ENCODE results near the gene EPB41L1.

EPB41L1 gene

GRCh38 chr20:36159833-36160232 lies 5.3 kb downstream of the EPB41L1 start:
- DNase-seq = no peak
- no peak for TF ChIP-seq CTCF (IDR thresholded peaks at IDR 0.05)
- Histone ChIP-seq H3K9me3 (no peaks in the 10 kb centered on the region), H3K4me1 (peaks cover 0 to 23% (median 18%) of the 10 kb centered on the region in 4 donors), H3K27ac (no peak overlapping the region), H3K36me3 (peaks cover 0 to 3% (median 0%) of the 10 kb centered on the region in 3 donors), H3K27me3 (no peaks in the 10 kb centered on the region), H3K4me3 (no peak overlapping the region)
- intact Hi-C loops (cut with DNase I; ENCODE audit: low total_unique reads) = no loop called here

- TF ChIP-seq CTCF (IDR thresholded peaks at IDR 0.05) = no peak
- Histone ChIP-seq H3K36me3 (peaks cover 0 to 3% (median 0%) of the 10 kb centered on the region in 3 donors), H3K9me3 (no peaks in the 10 kb centered on the region), H3K4me1 (no peaks in the 10 kb centered on the region), H3K27ac (no peak overlapping the region), H3K4me3 (no peak overlapping the region), H3K27me3 (no peaks in the 10 kb centered on the region)
- no peak for DNase-seq
- intact Hi-C loops (cut with DNase I; ENCODE audit: low total_unique reads) = no loop called here
Measured at GRCh38 chr20:36162272-36162966, 7.9 kb downstream of the EPB41L1 start.

- H3K27ac ChIP-seq = no peak overlapping the region
- intact Hi-C loops (cut with DNase I; ENCODE audit: low total_unique reads) = no loop called here
- no peaks in the 10 kb centered on the region for H3K27me3 ChIP-seq
- H3K4me3 ChIP-seq = no peak overlapping the region
- no peaks in the 10 kb centered on the region for H3K9me3 ChIP-seq
- H3K4me1 ChIP-seq = peaks cover 0 to 3% (median 0%) of the 10 kb centered on the region in 4 donors
- peaks cover 0 to 7% (median 0%) of the 10 kb centered on the region in 3 donors for H3K36me3 ChIP-seq
- DNase-seq = no peak
- no peak for TF ChIP-seq CTCF (IDR thresholded peaks at IDR 0.05)
Measured at GRCh38 chr20:36167902-36168503, 13.5 kb downstream of the EPB41L1 start.

- Histone ChIP-seq H3K9me3 (no peaks in the 10 kb centered on the region), H3K4me1 (peaks cover 0 to 3% (median 0%) of the 10 kb centered on the region in 4 donors), H3K36me3 (peaks cover 0 to 20% (median 6%) of the 10 kb centered on the region in 3 donors), H3K27me3 (no peaks in the 10 kb centered on the region), H3K4me3 (no peak overlapping the region), H3K27ac (no peak overlapping the region)
- DNase-seq = no peak
- intact Hi-C loops (cut with DNase I; ENCODE audit: low total_unique reads) = no loop called here
- no peak for TF ChIP-seq CTCF (IDR thresholded peaks at IDR 0.05)
Measured at GRCh38 chr20:36170542-36171215, 16.1 kb downstream of the EPB41L1 start.

- Histone ChIP-seq H3K27me3 (no peaks in the 10 kb centered on the region), H3K9me3 (no peaks in the 10 kb centered on the region), H3K36me3 (peaks cover 0 to 46% (median 29%) of the 10 kb centered on the region in 3 donors), H3K4me3 (no peak overlapping the region), H3K27ac (no peak overlapping the region), H3K4me1 (peaks cover 0 to 3% (median 0%) of the 10 kb centered on the region in 4 donors)
- no peak for TF ChIP-seq CTCF (IDR thresholded peaks at IDR 0.05)
- no peak for DNase-seq
- intact Hi-C loops (cut with DNase I; ENCODE audit: low total_unique reads) = no loop called here
Measured at GRCh38 chr20:36173451-36173933, 19.0 kb downstream of the EPB41L1 start.
